ENCODE data around the gene CPN2. TPM values are rescaled to one million over a fixed set of nuclear protein-coding genes. Genes with fewer than 3 reads are reported as not detected.

CPN2 gene
- total and polyA plus RNA-seq, 4 donors, result not detected

DNA sequence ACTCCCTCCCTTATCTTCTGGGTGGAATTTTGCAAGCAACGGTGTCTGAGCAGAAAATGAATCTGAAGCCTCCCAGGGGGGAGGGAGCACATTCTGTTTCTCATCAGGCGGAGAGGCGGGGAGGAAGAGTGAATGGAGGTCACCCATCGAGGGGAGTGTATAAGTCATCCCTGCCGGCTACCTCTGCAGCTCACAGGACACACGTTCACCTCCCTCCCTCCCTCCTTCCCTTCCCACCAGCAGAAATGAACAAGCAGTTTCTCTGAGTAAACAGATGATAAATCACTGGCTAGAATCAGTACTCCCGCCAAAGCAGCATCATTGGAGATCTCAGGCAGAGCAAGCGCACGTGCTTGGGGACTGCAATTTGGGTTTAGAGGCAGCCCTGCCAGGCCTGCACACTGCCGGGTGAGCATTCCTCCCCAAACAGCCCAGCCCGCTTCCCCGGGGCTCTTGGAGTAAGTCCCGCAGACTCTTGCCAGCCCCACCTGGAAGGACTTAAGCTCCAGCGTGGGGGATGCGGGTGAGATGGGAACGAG lies 38.3 kb downstream of the CPN2 start:
- Histone ChIP-seq H3K9ac (ENCODE audit: insufficient read depth in 1 of 2, low read length in 2 of 2) (no peak overlapping the region), H3K27me3 (ENCODE audit: control insufficient read depth in 3 of 3, insufficient read depth in 3 of 3, low read length in 2 of 3) (no peaks in the 10 kb centered on the region), H3K4me1 (ENCODE audit: control insufficient read depth in 5 of 5, insufficient read depth in 5 of 5, low read length in 5 of 5) (peaks cover 0 to 79% (median 20%) of the 10 kb centered on the region in 5 donors), H3K9me3 (ENCODE audit: control insufficient read depth in 4 of 4, insufficient read depth in 3 of 4, low read length in 3 of 4) (peaks cover 0 to 5% (median 0%) of the 10 kb centered on the region in 4 donors), H3K27ac (ENCODE audit: low read depth in 1 of 2, low read length in 1 of 2) (peak overlapping the region in 1 of 2 donors; percentile 20), H3K36me3 (ENCODE audit: control insufficient read depth in 4 of 4, insufficient read depth in 4 of 4, low read length in 4 of 4) (no peaks in the 10 kb centered on the region), H3K4me3 (no peak overlapping the region)
- TF ChIP-seq, protein P1, sequence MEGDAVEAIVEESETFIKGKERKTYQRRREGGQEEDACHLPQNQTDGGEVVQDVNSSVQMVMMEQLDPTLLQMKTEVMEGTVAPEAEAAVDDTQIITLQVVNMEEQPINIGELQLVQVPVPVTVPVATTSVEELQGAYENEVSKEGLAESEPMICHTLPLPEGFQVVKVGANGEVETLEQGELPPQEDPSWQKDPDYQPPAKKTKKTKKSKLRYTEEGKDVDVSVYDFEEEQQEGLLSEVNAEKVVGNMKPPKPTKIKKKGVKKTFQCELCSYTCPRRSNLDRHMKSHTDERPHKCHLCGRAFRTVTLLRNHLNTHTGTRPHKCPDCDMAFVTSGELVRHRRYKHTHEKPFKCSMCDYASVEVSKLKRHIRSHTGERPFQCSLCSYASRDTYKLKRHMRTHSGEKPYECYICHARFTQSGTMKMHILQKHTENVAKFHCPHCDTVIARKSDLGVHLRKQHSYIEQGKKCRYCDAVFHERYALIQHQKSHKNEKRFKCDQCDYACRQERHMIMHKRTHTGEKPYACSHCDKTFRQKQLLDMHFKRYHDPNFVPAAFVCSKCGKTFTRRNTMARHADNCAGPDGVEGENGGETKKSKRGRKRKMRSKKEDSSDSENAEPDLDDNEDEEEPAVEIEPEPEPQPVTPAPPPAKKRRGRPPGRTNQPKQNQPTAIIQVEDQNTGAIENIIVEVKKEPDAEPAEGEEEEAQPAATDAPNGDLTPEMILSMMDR (IDR thresholded peaks at IDR 0.05; ENCODE audit: control extremely low read depth, extremely low read depth), result no peak
- WGBS, 2 donors, result 18 to 38% methylated on average over 16 of the region's 16 CpGs
- peak; percentile 78 to 91 (median 85) for DNase-seq
- ATAC-seq (ENCODE audit: insufficient read depth, low FRiP score), result no peak

DNA sequence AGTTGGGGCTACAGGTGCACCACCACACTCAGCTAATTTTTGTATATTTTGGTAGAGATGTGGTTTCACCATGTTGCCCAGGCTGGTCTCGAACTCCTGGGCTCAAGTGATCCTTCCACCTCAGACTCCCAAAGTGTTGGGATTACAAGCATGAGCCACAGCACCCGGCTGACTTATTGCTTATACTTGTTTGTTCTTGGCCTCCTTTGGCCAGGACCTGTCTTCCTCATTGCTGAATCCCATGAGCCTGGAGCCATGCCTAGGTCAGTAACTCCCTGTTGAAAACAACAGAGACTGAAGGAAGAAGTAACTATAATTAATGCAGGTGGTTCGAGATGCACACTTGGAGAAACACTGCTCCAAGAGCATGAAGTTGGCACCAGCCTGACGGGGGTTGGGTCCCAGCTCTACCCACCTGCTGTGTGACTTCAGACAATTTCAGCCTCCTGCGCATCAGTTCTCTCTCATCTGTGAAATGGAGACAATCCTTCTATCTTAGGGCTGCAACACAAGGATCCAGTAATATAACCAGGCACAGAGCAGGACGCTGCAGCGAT lies 38.9 kb downstream of the CPN2 start:
- ATAC-seq (ENCODE audit: insufficient read depth, low FRiP score) (no peak), DNase-seq (peak in 1 of 3 donors; percentile 1)
- Histone ChIP-seq H3K9ac (ENCODE audit: insufficient read depth in 1 of 2, low read length in 2 of 2) (no peak overlapping the region), H3K9me3 (ENCODE audit: control insufficient read depth in 4 of 4, insufficient read depth in 3 of 4, low read length in 3 of 4) (peaks cover 0 to 5% (median 0%) of the 10 kb centered on the region in 4 donors), H3K4me3 (no peak overlapping the region), H3K4me1 (ENCODE audit: control insufficient read depth in 5 of 5, insufficient read depth in 5 of 5, low read length in 5 of 5) (peaks cover 0 to 79% (median 20%) of the 10 kb centered on the region in 5 donors), H3K27me3 (ENCODE audit: control insufficient read depth in 3 of 3, insufficient read depth in 3 of 3, low read length in 2 of 3) (no peaks in the 10 kb centered on the region), H3K36me3 (ENCODE audit: control insufficient read depth in 4 of 4, insufficient read depth in 4 of 4, low read length in 4 of 4) (no peaks in the 10 kb centered on the region), H3K27ac (ENCODE audit: low read depth in 1 of 2, low read length in 1 of 2) (peak overlapping the region in 1 of 2 donors; percentile 20)
- WGBS, 2 donors, result 64 to 76% methylated on average over 7 of the region's 7 CpGs
- TF ChIP-seq, protein P1 (IDR thresholded peaks at IDR 0.05; ENCODE audit: control extremely low read depth, extremely low read depth), result no peak

DNA sequence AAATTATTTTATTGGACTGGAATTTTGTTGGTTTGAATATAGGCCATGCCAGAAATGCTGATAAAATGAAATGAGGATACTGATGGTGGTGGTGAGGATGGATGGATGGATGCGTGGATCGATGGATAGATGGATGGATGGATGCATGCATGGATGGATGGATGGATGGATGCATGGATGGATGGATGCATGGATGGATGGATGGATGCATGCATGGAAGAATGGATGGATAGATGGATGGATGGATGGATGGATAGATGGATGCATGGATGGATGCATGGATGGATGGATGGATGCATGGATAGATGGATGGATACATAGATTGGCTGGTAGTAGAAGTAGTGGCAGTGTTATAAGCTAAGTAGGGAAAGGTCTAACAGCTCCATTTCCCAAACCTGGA lies 40.1 kb downstream of the CPN2 start:
- Histone ChIP-seq H3K4me1 (ENCODE audit: control insufficient read depth in 5 of 5, insufficient read depth in 5 of 5, low read length in 5 of 5) (peaks cover 0 to 77% (median 20%) of the 10 kb centered on the region in 5 donors), H3K27me3 (ENCODE audit: control insufficient read depth in 3 of 3, insufficient read depth in 3 of 3, low read length in 2 of 3) (no peaks in the 10 kb centered on the region), H3K9ac (ENCODE audit: insufficient read depth in 1 of 2, low read length in 2 of 2) (peak overlapping the region in 1 of 2 donors; percentile 46), H3K27ac (ENCODE audit: low read depth in 1 of 2, low read length in 1 of 2) (no peak overlapping the region), H3K9me3 (ENCODE audit: control insufficient read depth in 4 of 4, insufficient read depth in 3 of 4, low read length in 3 of 4) (peaks cover 0 to 5% (median 0%) of the 10 kb centered on the region in 4 donors), H3K4me3 (no peak overlapping the region), H3K36me3 (ENCODE audit: control insufficient read depth in 4 of 4, insufficient read depth in 4 of 4, low read length in 4 of 4) (no peaks in the 10 kb centered on the region)
- ATAC-seq (ENCODE audit: insufficient read depth, low FRiP score) (no peak), DNase-seq (peak in 1 of 3 donors; percentile 5)
- 95 to 96% methylated on average over 2 of the region's 2 CpGs for WGBS, 2 donors
- TF ChIP-seq, protein P1 (IDR thresholded peaks at IDR 0.05; ENCODE audit: control extremely low read depth, extremely low read depth), result no peak

Measured in lung (tissue), 12 donors.